TTC549 (cell line): Measurements from ENCODE around the gene ABCA1.
"Not testable (repeated sequence)": the region's sequence is repeated elsewhere in the genome, so short reads cannot be mapped to it uniquely, and the experiment has no call there.

Experiments
- FAIRE-seq: peaks from 2 replicates; lab custom pipeline; 2012; peaks lifted over from hg19 to GRCh38; lab: Jason Lieb, UNC

ABCA1 gene

GRCh38 chr9:104944356-104944755, 16.4 kb upstream of the ABCA1 start:
- FAIRE-seq, result no peak

DNA sequence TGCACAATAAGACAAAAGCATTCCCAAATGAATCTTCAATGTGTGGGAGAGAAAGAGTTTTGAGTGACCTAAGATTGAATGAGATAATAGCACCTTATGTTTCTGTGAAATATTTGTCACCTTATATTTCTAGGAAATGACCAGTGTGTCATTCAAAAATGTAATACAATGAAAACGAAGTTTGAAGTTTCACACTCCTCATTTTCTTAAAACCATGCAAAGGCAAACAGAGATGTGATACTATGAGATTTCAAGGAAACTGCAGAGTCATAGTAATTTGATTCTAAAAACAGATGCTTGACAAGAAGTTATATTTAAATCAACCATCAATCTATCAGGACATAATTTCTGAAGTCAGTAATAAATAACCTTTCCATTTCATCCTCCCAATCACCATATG, 13.6 kb upstream of the ABCA1 start:
- no peak for FAIRE-seq

DNA sequence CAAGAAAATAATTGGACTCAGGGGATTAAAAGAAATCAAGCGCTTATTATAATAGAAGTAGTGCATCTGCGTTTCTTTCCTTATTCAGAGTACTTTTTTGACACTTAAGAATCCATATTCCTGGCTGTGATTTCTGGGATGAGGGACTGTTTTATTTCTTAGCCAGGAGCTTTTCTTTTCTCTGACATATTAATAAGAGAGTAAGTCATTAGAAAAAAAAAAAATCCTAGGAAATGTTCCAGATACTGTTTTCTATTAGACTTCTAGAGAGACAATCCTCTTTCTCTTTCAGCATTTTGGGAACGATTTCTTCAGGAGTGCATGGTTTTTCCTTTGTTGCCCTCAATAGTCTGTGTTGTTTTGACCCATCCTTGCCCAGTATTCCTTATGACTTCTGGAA, 8.3 kb upstream of the ABCA1 start:
- FAIRE-seq, result no peak

GRCh38 chr9:104935501-104935810, 7.5 kb upstream of the ABCA1 start:
- not testable (repeated sequence) for FAIRE-seq

DNA sequence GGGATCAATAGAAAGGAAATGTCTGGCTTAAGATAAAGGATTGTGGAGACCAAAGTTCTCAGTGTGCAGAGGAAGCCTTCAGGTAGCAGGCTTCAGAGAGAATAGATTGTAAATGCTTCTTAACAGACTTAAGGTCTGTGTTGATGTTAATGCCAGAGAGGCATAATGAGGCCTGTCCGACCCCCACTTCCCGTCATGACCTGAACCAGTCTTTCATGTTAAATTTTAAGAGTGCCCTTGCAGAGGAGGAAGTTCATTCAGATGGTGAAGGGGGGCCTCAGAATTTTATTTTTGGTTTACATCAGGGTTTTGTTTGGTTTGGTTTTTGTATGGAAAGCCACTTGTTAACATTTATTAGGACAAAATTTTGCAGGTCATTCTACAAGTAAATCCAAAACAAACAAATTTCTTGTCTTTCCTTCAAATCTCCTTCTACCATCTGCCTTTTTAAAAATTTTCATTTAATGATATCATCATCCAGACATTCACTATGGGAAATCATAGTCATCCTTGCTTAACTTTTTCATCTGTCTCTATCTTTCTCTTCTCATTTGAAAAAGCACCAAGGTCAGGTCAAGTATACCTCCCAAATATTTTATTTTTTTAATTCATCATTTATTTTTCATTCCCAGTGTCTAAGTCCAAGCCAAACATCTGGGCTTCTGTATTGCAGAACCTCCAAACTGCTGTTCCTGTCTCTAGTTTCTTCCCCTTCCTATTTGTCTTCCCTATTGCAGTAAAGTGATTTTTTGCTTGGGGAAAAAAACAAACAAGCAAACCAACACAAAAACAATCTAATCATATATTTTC, 6.9 kb upstream of the ABCA1 start:
- no peak for FAIRE-seq

DNA sequence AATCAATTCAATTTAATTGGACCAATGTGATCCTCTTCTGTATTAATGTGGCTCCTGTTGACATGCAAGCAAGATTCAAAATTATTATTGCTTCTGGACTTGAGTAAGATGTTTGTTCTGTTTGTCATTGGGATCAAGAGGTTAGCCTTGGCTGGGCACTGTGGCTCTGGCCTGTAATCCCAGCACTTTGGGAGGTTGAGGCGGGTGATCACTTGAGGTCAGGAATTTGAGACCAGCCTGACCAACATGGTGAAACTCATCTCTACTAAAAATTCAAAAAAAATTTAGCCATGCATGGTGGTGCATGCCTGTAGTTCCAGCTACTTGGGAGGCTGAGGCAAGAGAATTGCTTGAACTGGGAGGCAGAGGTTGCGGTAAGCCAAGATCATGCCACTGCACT, 5.1 kb upstream of the ABCA1 start:
- FAIRE-seq, result not testable (repeated sequence)

- FAIRE-seq, result no peak
Measured at GRCh38 chr9:104931256-104931655, 3.3 kb upstream of the ABCA1 start.

DNA sequence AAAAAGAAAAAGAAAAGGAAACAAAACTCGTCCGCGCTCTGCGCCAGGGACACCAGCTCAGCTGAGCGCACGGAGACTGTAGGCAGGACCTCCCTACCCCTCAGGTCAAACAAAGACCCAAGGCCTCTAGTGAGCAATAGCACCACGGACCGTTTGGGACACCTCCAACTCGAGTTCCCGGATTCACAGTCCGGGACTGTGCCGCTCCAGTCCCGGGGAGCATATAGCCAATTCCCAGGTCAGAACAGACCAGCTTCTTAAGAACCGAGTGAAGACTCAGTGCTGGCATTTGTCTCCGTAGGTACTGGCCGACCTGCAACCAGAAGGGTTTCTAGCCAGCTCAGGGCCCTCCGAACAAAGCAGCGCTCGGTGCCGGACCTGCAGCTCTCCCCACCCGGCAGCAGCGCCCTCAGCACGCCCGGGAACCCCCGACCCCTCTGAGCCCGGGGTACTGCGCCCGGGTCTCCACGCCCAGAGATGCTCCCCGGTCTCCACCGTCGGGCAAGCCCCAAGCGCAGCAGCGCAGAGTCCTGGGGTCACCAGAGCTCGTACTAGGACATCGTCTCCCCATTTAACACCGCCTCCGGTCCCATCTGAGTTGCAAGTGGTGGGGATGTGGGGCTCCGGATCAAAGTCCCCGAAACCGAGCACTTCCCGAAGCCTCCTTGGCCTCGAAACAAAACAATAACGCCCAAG, 591 bp downstream of the ABCA1 start:
- no peak for FAIRE-seq

DNA sequence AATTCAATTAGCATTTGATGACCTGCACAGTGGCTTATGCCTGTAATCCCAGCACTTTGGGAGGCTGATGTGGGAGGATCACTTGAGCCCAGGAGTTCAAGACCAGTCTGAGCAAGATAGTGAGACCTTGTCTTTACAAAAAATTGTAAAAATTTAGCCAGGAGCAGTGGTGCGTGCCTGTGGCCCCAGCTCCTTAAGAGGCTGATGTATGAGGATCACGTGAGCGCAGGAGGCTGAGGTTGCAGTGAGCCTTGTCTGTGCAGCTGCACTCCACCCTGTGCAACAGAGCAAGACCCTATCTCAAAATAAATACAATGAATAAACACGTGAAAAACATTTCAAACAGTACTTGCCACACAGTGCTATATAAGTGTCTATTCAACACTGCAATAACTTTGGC, 4.2 kb downstream of the ABCA1 start:
- no peak for FAIRE-seq

DNA sequence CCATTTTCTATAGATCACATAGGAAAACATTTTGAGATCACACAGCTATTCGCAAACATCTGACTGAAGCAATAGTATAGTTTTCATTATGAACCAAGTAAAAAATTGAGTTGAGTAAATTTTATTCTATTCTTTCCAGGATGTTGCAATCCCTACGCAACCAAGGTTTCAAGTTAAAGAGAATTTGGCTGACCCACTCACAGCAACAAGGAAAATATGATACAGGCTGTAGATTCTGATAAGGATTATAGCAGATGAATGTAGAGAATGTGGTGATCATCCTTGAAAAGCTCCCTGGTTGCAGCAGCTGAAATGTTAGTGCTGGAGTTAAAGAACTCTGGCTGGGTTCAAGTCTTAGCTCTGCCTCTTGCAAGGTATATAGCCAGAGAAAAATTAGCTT, 4.7 kb downstream of the ABCA1 start:
- FAIRE-seq, result no peak

- not testable (repeated sequence) for FAIRE-seq
Measured at GRCh38 chr9:104922748-104923147, 5.2 kb downstream of the ABCA1 start.

GRCh38 chr9:104921067-104921741, 6.8 kb downstream of the ABCA1 start:
- no peak for FAIRE-seq

DNA sequence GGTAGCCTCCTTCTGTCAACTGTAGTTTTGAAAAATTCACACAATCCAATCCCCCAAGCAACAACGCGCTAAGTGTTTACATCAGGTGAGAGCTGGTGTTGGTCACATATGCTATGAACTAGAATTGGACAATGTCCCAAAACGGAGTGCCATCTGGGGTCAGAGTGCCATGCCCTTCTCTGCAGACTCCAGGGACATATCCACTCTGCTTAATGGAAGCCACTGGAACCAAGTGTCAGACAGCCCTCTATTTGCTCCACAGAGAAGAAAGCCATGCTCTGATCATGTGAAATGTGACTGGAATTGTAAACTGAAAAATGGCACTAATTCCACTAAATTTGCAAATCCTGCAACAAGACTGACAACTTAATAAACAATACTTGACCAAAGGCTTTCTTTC, 12.2 kb downstream of the ABCA1 start:
- FAIRE-seq, result no peak

DNA sequence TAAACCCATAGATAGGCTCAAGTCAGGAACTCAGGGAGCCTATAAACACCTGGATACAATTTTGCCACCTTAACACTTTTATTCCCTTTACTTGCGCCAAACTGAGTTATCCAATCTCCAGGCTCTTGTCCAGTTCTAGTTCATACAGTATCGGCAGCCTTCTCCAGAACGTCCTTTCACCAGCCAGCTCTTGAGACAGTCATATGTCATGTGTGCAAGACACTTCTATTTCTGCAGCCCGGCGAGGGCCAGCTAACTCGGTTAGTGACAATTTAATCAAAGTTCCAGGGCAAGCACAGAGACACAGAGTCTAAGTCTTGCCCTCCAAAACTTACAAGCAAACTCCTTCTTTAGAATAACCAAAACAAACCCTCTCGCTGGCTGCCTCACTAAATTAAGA, 12.9 kb downstream of the ABCA1 start:
- FAIRE-seq, result no peak

- no peak for FAIRE-seq
Measured at GRCh38 chr9:104914466-104914865, 13.5 kb downstream of the ABCA1 start.

DNA sequence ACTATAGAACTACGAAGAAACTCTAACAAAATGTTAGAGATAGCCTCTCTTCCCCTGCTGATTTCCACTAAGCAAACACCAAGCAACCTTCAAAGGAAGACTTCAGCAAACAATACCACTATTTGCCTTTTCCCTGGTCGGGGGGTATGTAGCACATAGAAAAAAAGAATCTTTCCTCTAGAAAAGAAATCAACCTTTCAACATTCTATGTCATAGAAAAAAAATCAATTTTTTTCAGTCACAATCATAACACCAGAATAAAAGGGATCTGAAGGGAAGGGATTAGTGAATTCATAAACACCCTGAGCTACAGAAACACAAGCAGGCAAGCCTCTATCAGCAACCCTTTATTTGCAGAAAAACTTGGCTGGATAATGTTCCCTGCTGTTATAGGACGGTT, 15.3 kb downstream of the ABCA1 start:
- FAIRE-seq, result no peak

DNA sequence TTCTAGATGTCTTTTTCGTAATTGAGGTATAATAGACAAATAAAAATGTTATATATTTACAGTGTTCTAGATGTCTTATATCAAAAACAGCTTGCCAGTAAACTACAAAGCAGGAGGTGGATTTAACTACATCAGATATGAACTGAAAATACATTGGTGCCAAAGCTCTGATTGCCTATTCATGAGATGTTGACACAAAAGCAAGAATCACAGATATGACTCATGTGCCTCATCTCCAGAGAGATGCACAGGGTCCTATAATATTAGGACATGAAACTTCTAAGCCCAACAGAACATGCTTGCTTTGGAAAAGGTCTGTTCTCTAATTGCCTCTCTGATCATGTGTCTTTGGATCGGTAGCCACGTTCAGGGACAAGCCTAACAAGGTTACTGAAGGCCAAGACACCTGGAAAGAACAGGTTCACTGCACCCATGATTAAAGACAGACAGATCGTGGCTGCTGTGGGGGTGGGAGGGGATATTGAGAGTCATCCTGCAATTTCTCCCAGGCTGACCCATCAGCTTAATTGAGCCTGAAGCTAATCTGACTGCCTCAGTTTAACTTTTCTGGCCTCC, 16.8 kb downstream of the ABCA1 start:
- FAIRE-seq, result no peak

DNA sequence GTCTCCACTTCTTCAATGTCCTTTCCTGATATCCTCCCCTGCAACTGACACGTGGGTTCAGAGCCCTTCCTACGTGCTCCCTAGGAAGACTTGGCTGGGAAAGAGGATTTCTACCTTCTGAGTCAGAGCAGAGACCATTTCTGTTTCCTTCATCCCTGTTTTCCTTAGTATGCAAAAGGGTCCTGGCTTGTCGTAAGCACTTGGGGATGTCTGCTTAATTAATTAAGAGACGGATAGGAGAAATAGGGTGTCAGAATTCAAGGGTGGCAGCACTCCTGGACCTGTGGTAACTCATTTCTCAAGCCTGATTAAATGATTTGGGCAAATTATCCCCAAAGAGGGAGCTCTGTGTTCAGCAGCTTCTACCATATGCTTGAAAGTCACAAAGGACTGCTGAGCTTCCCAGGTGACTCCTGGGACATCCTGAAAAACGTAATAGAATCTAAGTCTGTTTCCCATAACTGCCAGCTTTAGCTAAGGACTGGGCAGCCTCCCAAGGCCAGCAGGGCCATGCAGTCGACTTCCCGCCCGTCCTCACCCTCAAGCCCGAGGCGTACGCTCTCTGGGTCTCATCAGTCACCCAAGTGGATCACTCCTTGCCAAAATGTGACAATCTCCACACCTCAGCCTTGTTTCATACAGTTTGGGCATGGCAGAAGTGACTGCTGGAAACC, 20.5 kb downstream of the ABCA1 start:
- no peak for FAIRE-seq

- no peak for FAIRE-seq
Measured at GRCh38 chr9:104906441-104907277, 21.3 kb downstream of the ABCA1 start.

DNA sequence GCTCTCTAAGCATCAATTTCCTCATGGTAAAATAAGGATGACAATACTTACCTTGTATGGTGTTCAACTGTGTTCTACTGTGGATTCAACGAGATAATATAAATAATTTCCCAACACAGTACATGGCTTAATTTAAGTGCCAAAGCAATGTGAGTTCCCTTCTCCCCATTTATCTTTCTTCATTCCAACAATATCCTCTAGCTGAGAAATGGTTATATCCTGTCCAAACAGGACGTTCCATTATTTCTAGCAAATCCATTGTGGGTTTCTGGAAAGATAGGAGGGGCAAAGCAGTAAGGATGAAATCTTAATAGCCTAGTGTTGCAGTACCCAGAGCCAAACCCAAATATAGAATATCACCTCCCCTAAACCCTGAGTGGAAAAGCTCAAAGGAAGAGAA, 22.0 kb downstream of the ABCA1 start:
- no peak for FAIRE-seq

DNA sequence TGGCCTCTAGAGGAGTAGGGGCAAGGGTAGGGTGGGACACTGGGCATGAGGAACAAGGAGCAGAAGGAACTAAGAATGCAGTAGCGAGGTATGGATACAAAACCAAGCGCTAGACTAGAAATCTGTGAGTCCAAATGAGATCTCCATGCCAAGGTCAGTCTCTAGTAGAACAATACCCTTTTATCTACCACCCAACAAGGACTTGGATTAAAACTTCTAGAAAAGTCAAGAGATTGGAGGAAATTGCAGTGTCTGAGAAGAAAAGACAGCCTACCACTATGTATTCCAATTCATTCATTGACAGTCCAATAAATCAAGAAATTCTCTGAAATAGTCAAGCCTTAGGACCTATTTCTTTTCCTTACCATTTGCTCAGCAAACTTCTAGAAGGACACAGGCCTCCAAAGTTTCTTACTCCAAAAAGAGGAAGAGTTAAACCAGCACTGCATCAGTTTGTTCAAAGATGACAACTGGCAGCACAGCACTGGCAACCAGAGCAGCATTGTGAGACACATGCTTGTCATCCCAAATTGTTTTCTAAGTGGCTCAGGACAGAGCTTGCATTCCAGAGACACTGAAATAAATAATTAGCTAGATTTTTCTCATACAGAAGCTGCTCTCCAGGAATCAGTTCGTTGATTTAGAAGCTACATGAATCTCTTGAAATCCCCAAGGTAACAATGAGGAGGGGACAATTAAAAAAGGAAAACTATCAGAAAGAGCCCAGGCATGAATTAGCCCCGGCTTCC, 22.6 kb downstream of the ABCA1 start:
- FAIRE-seq, result no peak
